ENCODE data around the gene MASP2.

- TF ChIP-seq POLR2A (IDR thresholded peaks at IDR 0.05): no peak
- no peak for TF ChIP-seq CTCF (IDR thresholded peaks at IDR 0.05)
Measured at GRCh38 chr1:10978719-10979118, 68.3 kb downstream of the MASP2 start.

Data from adrenal gland (tissue), 5 donors.